B cell (primary cell): ENCODE results near the gene B3GAT3.

Experiments used
- EZH2 ChIP-seq: IDR thresholded peaks from 2 replicates; pipeline ENCODE4 v1.6.1; 2012; ENCODE audit warnings: borderline replicate concordance, low read depth, mild to moderate bottlenecking, moderate library complexity, low read length; ENCODE audit not compliant: insufficient read depth, poor library complexity, severe bottlenecking
- TF ChIP-seq, protein P1 (sequence below): fragments of 200-600 bp; IDR thresholded peaks from one replicate; pipeline ENCODE4 v1.8.0; 2022; ENCODE audit warnings: antibody characterized with exemption, mild to moderate bottlenecking

DNA sequence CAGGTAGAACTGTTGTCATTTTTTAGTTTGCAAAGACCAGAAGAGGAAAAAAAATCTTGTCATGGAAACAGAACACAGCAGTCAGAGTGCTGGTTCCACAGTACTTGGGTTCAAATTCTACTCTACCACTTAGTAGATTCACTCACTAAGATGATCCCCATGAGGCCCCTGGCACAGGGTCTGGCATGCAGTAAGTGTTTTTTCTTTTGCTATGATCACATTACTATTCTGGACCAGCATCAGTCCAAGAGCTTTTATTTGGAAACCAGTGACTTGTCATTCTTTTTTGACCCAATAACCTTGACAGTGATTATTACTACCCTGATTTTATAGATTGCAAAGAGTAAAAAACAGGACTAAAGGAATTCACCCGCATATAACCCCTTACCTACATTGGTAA, 52.2 kb downstream of the B3GAT3 start:
- TF ChIP-seq, protein P1, sequence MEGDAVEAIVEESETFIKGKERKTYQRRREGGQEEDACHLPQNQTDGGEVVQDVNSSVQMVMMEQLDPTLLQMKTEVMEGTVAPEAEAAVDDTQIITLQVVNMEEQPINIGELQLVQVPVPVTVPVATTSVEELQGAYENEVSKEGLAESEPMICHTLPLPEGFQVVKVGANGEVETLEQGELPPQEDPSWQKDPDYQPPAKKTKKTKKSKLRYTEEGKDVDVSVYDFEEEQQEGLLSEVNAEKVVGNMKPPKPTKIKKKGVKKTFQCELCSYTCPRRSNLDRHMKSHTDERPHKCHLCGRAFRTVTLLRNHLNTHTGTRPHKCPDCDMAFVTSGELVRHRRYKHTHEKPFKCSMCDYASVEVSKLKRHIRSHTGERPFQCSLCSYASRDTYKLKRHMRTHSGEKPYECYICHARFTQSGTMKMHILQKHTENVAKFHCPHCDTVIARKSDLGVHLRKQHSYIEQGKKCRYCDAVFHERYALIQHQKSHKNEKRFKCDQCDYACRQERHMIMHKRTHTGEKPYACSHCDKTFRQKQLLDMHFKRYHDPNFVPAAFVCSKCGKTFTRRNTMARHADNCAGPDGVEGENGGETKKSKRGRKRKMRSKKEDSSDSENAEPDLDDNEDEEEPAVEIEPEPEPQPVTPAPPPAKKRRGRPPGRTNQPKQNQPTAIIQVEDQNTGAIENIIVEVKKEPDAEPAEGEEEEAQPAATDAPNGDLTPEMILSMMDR, result no peak
- TF ChIP-seq EZH2, result no peak
